ENCODE measurements around the gene ACYP2. TPM values are rescaled to one million over a fixed set of nuclear protein-coding genes. Genes with fewer than 3 reads are reported as not detected.
"Not testable (repeated sequence)": the region's sequence is repeated elsewhere in the genome, so short reads cannot be mapped to it uniquely, and the experiment has no call there.

ACYP2 gene
- total RNA-seq, 1 donor, result 9.0 TPM

DNA sequence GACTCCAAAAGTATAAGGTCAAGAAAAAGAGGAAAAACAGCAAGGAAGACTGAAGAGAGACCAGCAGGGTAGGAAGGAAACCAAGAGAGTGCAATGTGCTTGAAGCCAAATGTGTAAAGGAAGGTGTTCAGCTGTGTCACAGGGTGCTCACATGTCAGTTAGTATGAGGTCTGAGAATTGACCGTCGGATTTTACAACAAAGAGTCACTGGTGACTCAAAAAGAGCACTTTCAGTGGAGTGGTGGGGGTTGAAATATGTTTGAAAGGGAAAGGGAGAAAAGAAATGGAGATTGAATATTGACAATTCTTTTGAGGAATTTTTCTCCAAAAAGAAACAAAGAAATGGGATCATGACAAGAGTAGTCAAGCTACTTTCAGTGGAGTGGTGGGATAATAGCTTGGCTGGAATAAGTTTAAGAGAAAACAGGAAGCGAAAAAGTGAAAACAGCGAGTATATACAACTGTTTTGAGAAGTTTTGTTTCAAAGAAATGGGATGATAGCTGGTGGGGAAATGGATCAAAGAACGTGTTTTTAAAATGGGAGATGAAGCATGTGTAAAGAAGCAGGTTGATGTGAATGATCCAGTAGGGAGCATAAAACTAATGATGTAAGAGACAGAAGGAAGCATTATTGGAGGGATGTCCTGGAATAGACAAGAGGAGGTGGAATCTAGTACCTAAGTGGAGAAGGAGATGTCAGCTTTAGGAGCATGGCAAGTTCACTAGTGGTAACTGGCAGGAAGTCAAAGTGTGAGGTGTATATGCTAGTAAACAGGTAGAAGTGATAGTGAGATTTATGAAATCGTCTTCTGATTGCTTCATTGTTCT lies 144.2 kb downstream of the ACYP2 start:
- Histone ChIP-seq H3K27ac (ENCODE audit: low read depth, low read length) (no peak overlapping the region), H3K4me1 (ENCODE audit: insufficient read depth, low read length) (peaks cover 25% of the 10 kb centered on the region), H2AFZ (ENCODE audit: low read length) (no peak overlapping the region), H3K27me3 (ENCODE audit: insufficient read depth, low read length) (no peaks in the 10 kb centered on the region), H4K20me1 (ENCODE audit: insufficient read depth, low read length) (no peaks in the 10 kb centered on the region), H3K9me3 (ENCODE audit: low read depth, low read length) (no peaks in the 10 kb centered on the region), H3K36me3 (ENCODE audit: insufficient read depth, low read length) (no peaks in the 10 kb centered on the region), H3K79me2 (ENCODE audit: insufficient read depth, low read length) (no peaks in the 10 kb centered on the region), H3K4me3 (ENCODE audit: insufficient read depth, low read length) (no peak overlapping the region), H3K4me2 (ENCODE audit: insufficient read depth, low read length) (no peak overlapping the region)
- TF ChIP-seq, protein P1, sequence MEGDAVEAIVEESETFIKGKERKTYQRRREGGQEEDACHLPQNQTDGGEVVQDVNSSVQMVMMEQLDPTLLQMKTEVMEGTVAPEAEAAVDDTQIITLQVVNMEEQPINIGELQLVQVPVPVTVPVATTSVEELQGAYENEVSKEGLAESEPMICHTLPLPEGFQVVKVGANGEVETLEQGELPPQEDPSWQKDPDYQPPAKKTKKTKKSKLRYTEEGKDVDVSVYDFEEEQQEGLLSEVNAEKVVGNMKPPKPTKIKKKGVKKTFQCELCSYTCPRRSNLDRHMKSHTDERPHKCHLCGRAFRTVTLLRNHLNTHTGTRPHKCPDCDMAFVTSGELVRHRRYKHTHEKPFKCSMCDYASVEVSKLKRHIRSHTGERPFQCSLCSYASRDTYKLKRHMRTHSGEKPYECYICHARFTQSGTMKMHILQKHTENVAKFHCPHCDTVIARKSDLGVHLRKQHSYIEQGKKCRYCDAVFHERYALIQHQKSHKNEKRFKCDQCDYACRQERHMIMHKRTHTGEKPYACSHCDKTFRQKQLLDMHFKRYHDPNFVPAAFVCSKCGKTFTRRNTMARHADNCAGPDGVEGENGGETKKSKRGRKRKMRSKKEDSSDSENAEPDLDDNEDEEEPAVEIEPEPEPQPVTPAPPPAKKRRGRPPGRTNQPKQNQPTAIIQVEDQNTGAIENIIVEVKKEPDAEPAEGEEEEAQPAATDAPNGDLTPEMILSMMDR (IDR thresholded peaks at IDR 0.05; ENCODE audit: extremely low read depth, low read depth, low read length), result no peak
- no peak for DNase-seq (ENCODE audit: insufficient read length, low spot score, missing footprints)

DNA sequence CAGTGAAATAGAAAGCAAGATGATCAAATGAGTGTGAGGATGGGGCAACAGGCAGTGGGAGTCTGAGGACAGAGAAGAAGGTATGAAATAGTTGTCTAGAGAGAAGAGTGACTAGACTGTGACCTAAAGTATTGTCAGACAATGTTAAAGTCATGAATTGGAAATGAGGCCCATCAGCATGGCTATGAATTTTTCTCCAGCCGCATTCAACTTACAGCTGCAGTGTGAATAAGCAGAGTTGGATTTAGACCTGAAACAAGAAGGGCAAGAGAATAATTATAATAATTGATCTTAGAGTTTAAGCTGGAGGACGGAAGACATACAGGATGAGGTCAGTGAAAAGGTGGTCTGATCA lies 144.8 kb downstream of the ACYP2 start:
- no peak overlapping the region for H3K4me3 ChIP-seq (ENCODE audit: insufficient read depth, low read length)

DNA sequence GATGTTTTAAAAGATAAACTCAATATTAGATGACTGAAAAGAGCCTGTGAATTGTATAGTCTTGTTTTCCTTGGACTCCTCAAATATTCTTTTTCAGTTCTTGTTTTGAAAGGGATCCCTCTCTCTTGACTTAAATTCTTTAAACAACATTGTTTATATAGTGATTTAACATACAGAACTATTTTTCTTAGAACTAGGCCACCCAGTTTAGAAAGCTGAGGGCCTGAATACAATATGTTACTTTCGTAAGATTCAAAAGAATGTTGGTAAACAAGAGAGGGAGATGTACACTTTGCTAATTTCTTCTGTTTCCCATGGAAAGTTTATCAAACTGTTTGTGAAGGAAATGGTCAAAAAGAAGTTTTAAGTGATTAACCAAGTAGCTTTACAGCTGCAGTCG lies 146.1 kb downstream of the ACYP2 start:
- TF ChIP-seq, protein P1 (IDR thresholded peaks at IDR 0.05; ENCODE audit: extremely low read depth, low read depth, low read length), result no peak
- Histone ChIP-seq H3K79me2 (ENCODE audit: insufficient read depth, low read length) (no peaks in the 10 kb centered on the region), H2AFZ (ENCODE audit: low read length) (peak overlapping the region; percentile 6), H3K36me3 (ENCODE audit: insufficient read depth, low read length) (no peaks in the 10 kb centered on the region), H4K20me1 (ENCODE audit: insufficient read depth, low read length) (no peaks in the 10 kb centered on the region), H3K4me1 (ENCODE audit: insufficient read depth, low read length) (peaks cover 25% of the 10 kb centered on the region), H3K4me2 (ENCODE audit: insufficient read depth, low read length) (no peak overlapping the region), H3K9me3 (ENCODE audit: low read depth, low read length) (no peaks in the 10 kb centered on the region), H3K4me3 (ENCODE audit: insufficient read depth, low read length) (no peak overlapping the region), H3K27ac (ENCODE audit: low read depth, low read length) (no peak overlapping the region), H3K27me3 (ENCODE audit: insufficient read depth, low read length) (no peaks in the 10 kb centered on the region)
- peak; percentile 55 for DNase-seq (ENCODE audit: insufficient read length, low spot score, missing footprints)

More for the DNA sequence above, 144.8 kb downstream of the ACYP2 start:
- Histone ChIP-seq H3K79me2 (ENCODE audit: insufficient read depth, low read length) (no peaks in the 10 kb centered on the region), H4K20me1 (ENCODE audit: insufficient read depth, low read length) (no peaks in the 10 kb centered on the region), H3K9me3 (ENCODE audit: low read depth, low read length) (no peaks in the 10 kb centered on the region), H3K4me1 (ENCODE audit: insufficient read depth, low read length) (peaks cover 25% of the 10 kb centered on the region), H3K36me3 (ENCODE audit: insufficient read depth, low read length) (no peaks in the 10 kb centered on the region), H3K4me2 (ENCODE audit: insufficient read depth, low read length) (no peak overlapping the region), H3K27ac (ENCODE audit: low read depth, low read length) (no peak overlapping the region), H2AFZ (ENCODE audit: low read length) (no peak overlapping the region), H3K27me3 (ENCODE audit: insufficient read depth, low read length) (no peaks in the 10 kb centered on the region)
- TF ChIP-seq, protein P1 (IDR thresholded peaks at IDR 0.05; ENCODE audit: extremely low read depth, low read depth, low read length), result no peak
- no peak for DNase-seq (ENCODE audit: insufficient read length, low spot score, missing footprints)

DNA sequence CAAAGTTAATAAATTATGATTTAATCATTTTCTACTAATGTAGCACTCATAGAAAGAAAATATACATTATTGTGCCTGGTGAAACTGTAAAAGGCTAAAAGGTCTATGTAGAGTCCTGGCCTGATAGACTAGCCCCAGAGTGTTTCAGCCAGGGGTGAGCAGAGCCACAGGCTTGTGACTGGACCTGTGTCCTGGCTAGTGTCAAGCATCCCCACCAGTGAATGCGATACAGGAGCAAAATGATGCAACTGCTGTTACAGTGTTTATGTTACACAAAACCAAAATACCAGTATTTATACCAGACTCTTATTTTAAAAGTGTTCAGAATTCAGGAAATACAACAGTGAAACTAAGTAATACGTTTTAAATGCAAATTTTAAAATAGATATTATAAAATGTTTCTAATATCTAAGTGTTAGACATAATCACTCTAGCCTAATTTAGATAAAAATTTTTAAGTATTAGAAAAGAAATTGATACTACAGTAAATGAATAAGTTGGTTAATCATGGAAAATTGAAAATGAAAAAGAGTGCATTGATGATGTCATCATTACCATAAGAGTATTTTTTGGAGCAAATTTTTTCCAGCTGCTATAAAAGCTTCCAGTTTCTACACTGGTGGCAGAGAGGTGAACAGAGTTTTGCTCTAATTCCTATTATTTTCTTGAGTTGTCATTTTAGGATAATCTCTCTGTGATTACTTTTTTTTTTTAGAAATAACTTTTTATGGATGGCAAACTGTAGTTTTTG lies 146.8 kb downstream of the ACYP2 start:
- Histone ChIP-seq H4K20me1 (ENCODE audit: insufficient read depth, low read length) (no peaks in the 10 kb centered on the region), H3K9me3 (ENCODE audit: low read depth, low read length) (no peaks in the 10 kb centered on the region), H3K4me2 (ENCODE audit: insufficient read depth, low read length) (no peak overlapping the region), H3K4me3 (ENCODE audit: insufficient read depth, low read length) (no peak overlapping the region), H2AFZ (ENCODE audit: low read length) (no peak overlapping the region), H3K27me3 (ENCODE audit: insufficient read depth, low read length) (no peaks in the 10 kb centered on the region), H3K4me1 (ENCODE audit: insufficient read depth, low read length) (peaks cover 25% of the 10 kb centered on the region), H3K79me2 (ENCODE audit: insufficient read depth, low read length) (no peaks in the 10 kb centered on the region), H3K36me3 (ENCODE audit: insufficient read depth, low read length) (no peaks in the 10 kb centered on the region), H3K27ac (ENCODE audit: low read depth, low read length) (no peak overlapping the region)
- TF ChIP-seq, protein P1 (IDR thresholded peaks at IDR 0.05; ENCODE audit: extremely low read depth, low read depth, low read length), result no peak
- no peak for DNase-seq (ENCODE audit: insufficient read length, low spot score, missing footprints)

DNA sequence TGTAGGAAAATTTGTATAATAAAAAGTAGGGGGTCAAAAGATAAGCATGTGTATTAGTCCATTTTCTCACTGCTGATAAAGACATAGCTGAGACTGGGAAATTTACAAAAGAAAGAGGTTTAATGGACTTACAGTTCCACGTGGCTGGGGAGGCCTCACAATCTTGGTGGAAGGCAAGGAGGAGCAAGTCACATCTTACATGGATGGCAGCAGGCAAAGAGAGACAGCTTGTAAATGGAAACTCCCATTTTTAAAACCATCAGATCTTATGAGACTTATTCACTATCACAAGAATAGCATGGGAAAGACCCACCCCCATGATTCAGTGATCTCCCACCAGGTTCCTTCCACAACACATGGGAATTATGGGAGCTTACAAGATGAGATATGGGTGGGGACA lies 149.7 kb downstream of the ACYP2 start:
- not testable (repeated sequence) for H3K4me2 ChIP-seq (ENCODE audit: insufficient read depth, low read length); H3K27ac ChIP-seq (ENCODE audit: low read depth, low read length); H3K9me3 ChIP-seq (ENCODE audit: low read depth, low read length); H4K20me1 ChIP-seq (ENCODE audit: insufficient read depth, low read length); H3K27me3 ChIP-seq (ENCODE audit: insufficient read depth, low read length); H3K36me3 ChIP-seq (ENCODE audit: insufficient read depth, low read length); DNase-seq (ENCODE audit: insufficient read length, low spot score, missing footprints); H3K4me3 ChIP-seq (ENCODE audit: insufficient read depth, low read length); H3K79me2 ChIP-seq (ENCODE audit: insufficient read depth, low read length); H2AFZ ChIP-seq (ENCODE audit: low read length)
- H3K4me1 ChIP-seq (ENCODE audit: insufficient read depth, low read length), result peaks cover 11% of the 10 kb centered on the region
